Muscle of back (tissue), 11 donors: ENCODE results near the gene GIMAP1. TPM values are rescaled to one million over a fixed set of nuclear protein-coding genes. Genes with fewer than 3 reads are reported as not detected.
A peak's percentile ranks its signal among the peaks of the same experiment; 100 is the strongest.

ENCODE experiments used
- DNase-seq, 3 donors: peaks; one replicate each; pipeline versions ENCODE4 v3.0.0 to v3.0.0-alpha.2; 2013
- polyA plus RNA-seq, 10 donors: library from polyadenylated mRNA; unstranded; fragments of 120-200 nt; gene quantifications; one replicate each; pipeline ENCODE4 v1.2.1, GENCODE V29; 2013; ENCODE audit not compliant: insufficient read length in 10 of 10

The GIMAP1 gene
- polyA plus RNA-seq, 10 donors = 1.8 to 4.7 (median 2.9) TPM

GRCh38 chr7:150719960-150720891 is 3.8 kb downstream of the GIMAP1 start:
- no peak for DNase-seq

- DNase-seq = no peak
Observed at GRCh38 chr7:150721970-150722373, 5.6 kb downstream of the GIMAP1 start.

- DNase-seq = no peak
Observed at GRCh38 chr7:150722431-150722931, 6.1 kb downstream of the GIMAP1 start.

GRCh38 chr7:150723467-150723866 is 7.1 kb downstream of the GIMAP1 start:
- no peak for DNase-seq

GRCh38 chr7:150727381-150727780 is 11.0 kb downstream of the GIMAP1 start:
- DNase-seq = no peak

GRCh38 chr7:150728011-150728410 is 11.6 kb downstream of the GIMAP1 start:
- no peak for DNase-seq

GRCh38 chr7:150728609-150729008 is 12.2 kb downstream of the GIMAP1 start:
- DNase-seq = no peak

GRCh38 chr7:150731916-150732315 is 15.5 kb downstream of the GIMAP1 start:
- DNase-seq = no peak

GRCh38 chr7:150732786-150733481 is 16.5 kb downstream of the GIMAP1 start:
- DNase-seq = no peak

GRCh38 chr7:150733482-150734095 is 17.2 kb downstream of the GIMAP1 start:
- DNase-seq = no peak

- no peak for DNase-seq
Observed at GRCh38 chr7:150734254-150734653, 17.8 kb downstream of the GIMAP1 start.

- no peak for DNase-seq
Observed at GRCh38 chr7:150735596-150736358, 19.4 kb downstream of the GIMAP1 start.

- DNase-seq = no peak
Observed at GRCh38 chr7:150736864-150737263, 20.5 kb downstream of the GIMAP1 start.

- DNase-seq = peak in 1 of 3 donors; percentile 46
Observed at GRCh38 chr7:150737265-150738055, 21.0 kb downstream of the GIMAP1 start, which contains the start of gene GIMAP5. Gene GIMAP5 (plus strand): TSS chr7:150737418. CDS start chr7:150740885, 3,467 bp downstream.

- no peak for DNase-seq
Observed at GRCh38 chr7:150738092-150738491, 21.7 kb downstream of the GIMAP1 start.

- DNase-seq = no peak
Observed at GRCh38 chr7:150738591-150739001, 22.2 kb downstream of the GIMAP1 start.

GRCh38 chr7:150739033-150739432 is 22.6 kb downstream of the GIMAP1 start:
- DNase-seq = no peak

GRCh38 chr7:150740053-150740452 is 23.6 kb downstream of the GIMAP1 start:
- DNase-seq = no peak

- DNase-seq = no peak
Observed at GRCh38 chr7:150742286-150742968, 26.0 kb downstream of the GIMAP1 start.
